ENCODE measurements around the gene TRNP1.
"Not testable (repeated sequence)": the region's sequence is repeated elsewhere in the genome, so short reads cannot be mapped to it uniquely, and the experiment has no call there.

TRNP1 gene

GRCh38 chr1:26972390-26972789, 21.1 kb upstream of the TRNP1 start:
- DNase-seq (ENCODE audit: extremely low read depth in 1 of 2, low read depth in 1 of 2): no peak

- no peak for DNase-seq (ENCODE audit: extremely low read depth in 1 of 2, low read depth in 1 of 2)
These were observed 20.7 kb upstream of the TRNP1 start for GRCh38 chr1:26972821-26973220.

- DNase-seq (ENCODE audit: extremely low read depth in 1 of 2, low read depth in 1 of 2): no peak
These were observed 16.6 kb upstream of the TRNP1 start for GRCh38 chr1:26976621-26977510.

GRCh38 chr1:26978901-26979300, 14.6 kb upstream of the TRNP1 start:
- no peak for DNase-seq (ENCODE audit: extremely low read depth in 1 of 2, low read depth in 1 of 2)

- DNase-seq (ENCODE audit: extremely low read depth in 1 of 2, low read depth in 1 of 2): no peak
These were observed 12.2 kb upstream of the TRNP1 start for GRCh38 chr1:26981146-26981846.

GRCh38 chr1:26983863-26984262, 9.6 kb upstream of the TRNP1 start:
- DNase-seq (ENCODE audit: extremely low read depth in 1 of 2, low read depth in 1 of 2): no peak

GRCh38 chr1:26984291-26984690, 9.2 kb upstream of the TRNP1 start:
- DNase-seq (ENCODE audit: extremely low read depth in 1 of 2, low read depth in 1 of 2): no peak

GRCh38 chr1:26986658-26987057, 6.8 kb upstream of the TRNP1 start:
- no peak for DNase-seq (ENCODE audit: extremely low read depth in 1 of 2, low read depth in 1 of 2)

GRCh38 chr1:26989403-26990109, 3.9 kb upstream of the TRNP1 start:
- not testable (repeated sequence) for DNase-seq (ENCODE audit: extremely low read depth in 1 of 2, low read depth in 1 of 2)

- DNase-seq (ENCODE audit: extremely low read depth in 1 of 2, low read depth in 1 of 2): no peak
These were observed 2.0 kb upstream of the TRNP1 start for GRCh38 chr1:26991310-26992116.

GRCh38 chr1:26994020-26994786, 711 bp downstream of the TRNP1 start:
- no peak for DNase-seq (ENCODE audit: extremely low read depth in 1 of 2, low read depth in 1 of 2)

- no peak for DNase-seq (ENCODE audit: extremely low read depth in 1 of 2, low read depth in 1 of 2)
These were observed 1.5 kb downstream of the TRNP1 start for GRCh38 chr1:26994787-26995517.

- no peak for DNase-seq (ENCODE audit: extremely low read depth in 1 of 2, low read depth in 1 of 2)
These were observed 2.5 kb downstream of the TRNP1 start for GRCh38 chr1:26996024-26996423.

- DNase-seq (ENCODE audit: extremely low read depth in 1 of 2, low read depth in 1 of 2): no peak
These were observed 3.2 kb downstream of the TRNP1 start for GRCh38 chr1:26996665-26997064.

- no peak for DNase-seq (ENCODE audit: extremely low read depth in 1 of 2, low read depth in 1 of 2)
These were observed 5.2 kb downstream of the TRNP1 start for GRCh38 chr1:26998429-26999300.

GRCh38 chr1:26999440-26999987, 6.0 kb downstream of the TRNP1 start:
- no peak for DNase-seq (ENCODE audit: extremely low read depth in 1 of 2, low read depth in 1 of 2)

- no peak for DNase-seq (ENCODE audit: extremely low read depth in 1 of 2, low read depth in 1 of 2)
These were observed 6.8 kb downstream of the TRNP1 start for GRCh38 chr1:27000090-27000816.
